ENCODE results near the gene GAPVD1. TPM values are rescaled to one million over a fixed set of nuclear protein-coding genes. Genes with fewer than 3 reads are reported as not detected.
A peak's percentile ranks its signal among the peaks of the same experiment; 100 is the strongest.

Gene GAPVD1
- total RNA-seq, 1 donor from 2014 or later: 49.5 TPM

- TF ChIP-seq, protein P1, sequence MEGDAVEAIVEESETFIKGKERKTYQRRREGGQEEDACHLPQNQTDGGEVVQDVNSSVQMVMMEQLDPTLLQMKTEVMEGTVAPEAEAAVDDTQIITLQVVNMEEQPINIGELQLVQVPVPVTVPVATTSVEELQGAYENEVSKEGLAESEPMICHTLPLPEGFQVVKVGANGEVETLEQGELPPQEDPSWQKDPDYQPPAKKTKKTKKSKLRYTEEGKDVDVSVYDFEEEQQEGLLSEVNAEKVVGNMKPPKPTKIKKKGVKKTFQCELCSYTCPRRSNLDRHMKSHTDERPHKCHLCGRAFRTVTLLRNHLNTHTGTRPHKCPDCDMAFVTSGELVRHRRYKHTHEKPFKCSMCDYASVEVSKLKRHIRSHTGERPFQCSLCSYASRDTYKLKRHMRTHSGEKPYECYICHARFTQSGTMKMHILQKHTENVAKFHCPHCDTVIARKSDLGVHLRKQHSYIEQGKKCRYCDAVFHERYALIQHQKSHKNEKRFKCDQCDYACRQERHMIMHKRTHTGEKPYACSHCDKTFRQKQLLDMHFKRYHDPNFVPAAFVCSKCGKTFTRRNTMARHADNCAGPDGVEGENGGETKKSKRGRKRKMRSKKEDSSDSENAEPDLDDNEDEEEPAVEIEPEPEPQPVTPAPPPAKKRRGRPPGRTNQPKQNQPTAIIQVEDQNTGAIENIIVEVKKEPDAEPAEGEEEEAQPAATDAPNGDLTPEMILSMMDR (IDR thresholded peaks at IDR 0.05; ENCODE audit: unreplicated experiment): peak; percentile 38
- peaks cover 7% of the 10 kb centered on the region for H3K36me3 Mint-ChIP-seq (ENCODE audit: insufficient read depth)
- DNase-seq (ENCODE audit: low spot score, unreplicated experiment): no peak
- H3K9me3 Mint-ChIP-seq (ENCODE audit: low read depth): no peaks in the 10 kb centered on the region
- no peaks in the 10 kb centered on the region for H3K27me3 Mint-ChIP-seq
- H3K4me1 Mint-ChIP-seq (ENCODE audit: low read depth): no peaks in the 10 kb centered on the region
- H3K4me3 Mint-ChIP-seq (ENCODE audit: low read depth): no peak overlapping the region
- H3K27ac Mint-ChIP-seq: peak overlapping the region; percentile 17
Measured at GRCh38 chr9:125361837-125362531, 100.4 kb downstream of the GAPVD1 start.

GRCh38 chr9:125366676-125367075 lies 105.0 kb downstream of the GAPVD1 start:
- Mint-ChIP-seq H3K27ac (no peak overlapping the region), H3K36me3 (ENCODE audit: insufficient read depth) (peaks cover 2% of the 10 kb centered on the region), H3K9me3 (ENCODE audit: low read depth) (no peaks in the 10 kb centered on the region)

DNA sequence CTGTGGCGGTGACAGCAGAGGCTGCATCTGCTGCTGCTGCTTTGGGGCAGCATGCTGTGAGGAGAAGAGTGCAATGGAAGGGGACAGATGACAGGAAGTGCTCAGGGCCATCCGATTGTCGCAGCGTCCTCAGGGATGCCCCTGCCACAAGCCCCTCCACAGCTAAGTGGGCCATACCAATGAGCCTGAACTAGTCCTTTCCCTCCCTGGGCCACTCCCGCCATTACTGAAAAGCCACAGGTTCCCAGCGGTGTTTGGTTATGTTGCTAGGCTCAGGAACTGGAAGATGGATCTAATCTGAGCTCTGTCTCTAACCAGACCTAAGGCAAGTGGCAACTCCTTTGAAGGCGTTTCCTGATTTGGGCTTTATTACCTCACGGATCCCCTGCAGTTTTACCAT lies 109.2 kb downstream of the GAPVD1 start:
- H3K9me3 Mint-ChIP-seq (ENCODE audit: low read depth): no peaks in the 10 kb centered on the region
- DNase-seq (ENCODE audit: low spot score, unreplicated experiment): no peak
- no peaks in the 10 kb centered on the region for H3K36me3 Mint-ChIP-seq (ENCODE audit: insufficient read depth)
- TF ChIP-seq, protein P1 (IDR thresholded peaks at IDR 0.05; ENCODE audit: unreplicated experiment): no peak
- H3K27me3 Mint-ChIP-seq: peaks cover 11% of the 10 kb centered on the region
- no peak overlapping the region for H3K4me3 Mint-ChIP-seq (ENCODE audit: low read depth)
- H3K4me1 Mint-ChIP-seq (ENCODE audit: low read depth): peaks cover 2% of the 10 kb centered on the region
- H3K27ac Mint-ChIP-seq: no peak overlapping the region

More at GRCh38 chr9:125366676-125367075, 105.0 kb downstream of the GAPVD1 start:
- Mint-ChIP-seq H3K27me3 (no peaks in the 10 kb centered on the region), H3K4me1 (ENCODE audit: low read depth) (no peaks in the 10 kb centered on the region), H3K4me3 (ENCODE audit: low read depth) (no peak overlapping the region)
- TF ChIP-seq, protein P1 (IDR thresholded peaks at IDR 0.05; ENCODE audit: unreplicated experiment): no peak
- no peak for DNase-seq (ENCODE audit: low spot score, unreplicated experiment)

- Mint-ChIP-seq H3K27me3 (peaks cover 14% of the 10 kb centered on the region), H3K4me3 (ENCODE audit: low read depth) (no peak overlapping the region), H3K36me3 (ENCODE audit: insufficient read depth) (no peaks in the 10 kb centered on the region), H3K27ac (no peak overlapping the region), H3K9me3 (ENCODE audit: low read depth) (no peaks in the 10 kb centered on the region), H3K4me1 (ENCODE audit: low read depth) (peaks cover 2% of the 10 kb centered on the region)
- no peak for DNase-seq (ENCODE audit: low spot score, unreplicated experiment)
- TF ChIP-seq, protein P1 (IDR thresholded peaks at IDR 0.05; ENCODE audit: unreplicated experiment): no peak
Measured at GRCh38 chr9:125372441-125373226, 111.0 kb downstream of the GAPVD1 start.

DNA sequence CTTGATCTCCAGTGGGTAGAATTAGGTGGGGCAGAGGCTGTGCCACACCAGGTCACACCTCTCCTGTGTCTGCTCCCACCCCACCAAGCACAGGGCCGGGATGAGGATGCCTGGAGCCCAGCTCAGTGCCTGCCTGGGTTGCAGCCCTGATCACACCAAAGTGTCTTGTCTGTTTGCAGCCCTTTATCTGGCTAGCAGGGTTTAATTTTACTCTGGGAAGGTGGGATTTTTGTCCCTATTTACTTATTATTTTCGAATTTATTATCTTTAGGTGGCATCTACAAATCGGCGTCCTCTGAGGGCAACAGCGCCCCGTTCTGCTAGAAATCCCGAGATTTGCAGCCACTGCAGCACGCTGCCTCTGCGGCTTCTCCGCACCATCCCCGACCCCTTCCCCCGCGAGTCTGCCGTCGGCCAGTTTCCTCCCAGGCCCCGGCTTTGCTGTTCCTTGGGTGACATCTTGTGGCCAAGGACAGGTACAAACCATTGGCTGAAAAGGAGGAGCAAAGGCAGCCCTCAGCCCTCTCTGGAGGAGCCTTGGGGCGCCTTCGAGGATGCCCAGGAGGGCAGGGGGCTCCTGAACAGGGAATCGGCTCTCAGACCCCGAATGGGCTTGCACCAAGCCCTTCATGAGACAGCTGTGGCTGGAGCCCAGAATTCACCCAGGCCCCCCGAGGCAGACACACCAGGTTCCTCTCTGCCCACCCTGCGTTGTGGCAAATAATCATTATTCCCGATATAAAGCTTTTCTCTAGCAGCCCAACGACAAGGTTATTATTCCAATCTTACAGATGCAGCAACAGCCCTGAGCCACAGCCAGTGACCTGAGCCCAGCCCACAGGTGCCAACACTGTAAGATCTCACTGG lies 113.0 kb downstream of the GAPVD1 start:
- Mint-ChIP-seq H3K4me1 (ENCODE audit: low read depth) (peaks cover 2% of the 10 kb centered on the region), H3K9me3 (ENCODE audit: low read depth) (no peaks in the 10 kb centered on the region), H3K36me3 (ENCODE audit: insufficient read depth) (no peaks in the 10 kb centered on the region), H3K27ac (no peak overlapping the region), H3K4me3 (ENCODE audit: low read depth) (peak overlapping the region; percentile 50), H3K27me3 (peaks cover 18% of the 10 kb centered on the region)
- peak; percentile 66 for DNase-seq (ENCODE audit: low spot score, unreplicated experiment)
- TF ChIP-seq, protein P1 (IDR thresholded peaks at IDR 0.05; ENCODE audit: unreplicated experiment): peak; percentile 84
